Spleen (tissue), 7 donors: ENCODE results near the gene GSDMA.

ENCODE experiments used
- CTCF ChIP-seq, 11 experiments: fragments of 200-600 bp in 7 of 11; fragments of 450-650 bp in 4 of 11; sonication (generic) in 4 of 11; IDR thresholded peaks in 8 of 11; conservative IDR thresholded peaks in 3 of 11; 1 replicate in 7 of 11; 2 replicates in 4 of 11; pipeline versions ENCODE4 v1.4.0 to v1.8.0; 2016 to 2021; ENCODE audit warnings: antibody characterized with exemption in 11 of 11, inconsistent platforms in 4 of 11, mild to moderate bottlenecking in 1 of 11
- POLR2A ChIP-seq, 3 donors: fragments of 450-650 bp; IDR thresholded peaks; one replicate each; pipeline ENCODE4 v1.5.1; 2017; ENCODE audit warnings: antibody characterized with exemption in 3 of 3, mild to moderate bottlenecking in 1 of 3
- POLR2AphosphoS5 ChIP-seq, 3 donors: sonication (generic); formaldehyde crosslinking; IDR thresholded peaks; one replicate each; pipeline ENCODE4 v1.5.1; 2017; ENCODE audit warnings: antibody characterized with exemption in 3 of 3
- donor health status: DM: no; HTN: no; CAD: no; lungs with moderate emphysema.
- donor health status: DM: no; HTN: no; CAD: no.
- donor health status: DM: no; HTN: no; CAD: no.

- no peak for TF ChIP-seq CTCF (IDR thresholded peaks at IDR 0.05 in 8 of 11, conservative IDR thresholded peaks at IDR 0.05 in 3 of 11)
- no peak for TF ChIP-seq POLR2A (IDR thresholded peaks at IDR 0.05)
- peak in 1 of 3 donors; percentile 12 for TF ChIP-seq POLR2AphosphoS5 (IDR thresholded peaks at IDR 0.05)
These were observed 36.2 kb upstream of the GSDMA start for GRCh38 chr17:39926588-39927100.
